AG08396 (cell line): ENCODE results near the gene MEIS1.
A peak's percentile ranks its signal among the peaks of the same experiment; 100 is the strongest.

Experiments used
- DNase-seq: peaks from one replicate; pipeline ENCODE4 v3.0.0; 2012; ENCODE audit warnings: low spot score, mixed read lengths

MEIS1 gene

DNA sequence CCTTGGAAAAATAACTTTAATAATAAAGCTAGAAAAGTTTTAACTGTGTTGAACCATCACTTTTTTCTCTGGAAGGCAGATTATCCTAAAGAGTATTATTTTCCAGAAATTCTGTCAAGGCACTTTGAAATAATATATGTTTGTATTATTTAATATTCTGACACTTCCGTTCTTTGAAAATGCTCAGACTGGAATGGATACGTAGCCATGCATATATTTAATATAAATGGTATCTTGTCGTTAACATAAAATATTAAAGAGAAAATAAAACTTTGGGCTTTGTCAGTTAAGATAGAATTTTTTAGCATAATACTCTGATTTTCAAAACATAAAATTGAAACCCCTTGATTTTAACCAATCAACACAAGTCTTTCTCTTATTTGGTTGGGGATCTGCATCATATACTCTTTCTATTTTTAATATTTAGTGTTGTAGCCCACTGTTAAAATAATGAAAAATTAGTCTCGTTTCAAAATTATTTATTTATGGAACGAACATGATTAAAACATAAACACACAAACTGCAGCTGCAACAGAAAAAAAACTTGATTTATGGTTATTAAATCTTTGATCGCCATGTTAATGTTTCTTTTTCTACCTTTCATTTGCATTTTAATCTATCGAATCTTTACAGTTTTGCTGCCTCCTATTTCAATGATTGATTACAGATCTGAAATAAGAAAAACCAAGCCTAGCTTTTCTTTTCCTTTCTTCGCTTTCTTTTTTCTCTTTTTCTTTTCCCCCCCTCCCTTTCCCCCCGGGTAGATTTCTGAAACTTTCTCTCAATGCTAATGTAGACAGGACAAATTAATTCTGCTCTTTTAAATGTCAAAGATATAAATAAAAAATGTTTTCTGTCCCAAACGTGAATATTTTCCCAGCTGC lies 145.5 kb downstream of the MEIS1 start:
- peak; percentile 6 for DNase-seq

DNA sequence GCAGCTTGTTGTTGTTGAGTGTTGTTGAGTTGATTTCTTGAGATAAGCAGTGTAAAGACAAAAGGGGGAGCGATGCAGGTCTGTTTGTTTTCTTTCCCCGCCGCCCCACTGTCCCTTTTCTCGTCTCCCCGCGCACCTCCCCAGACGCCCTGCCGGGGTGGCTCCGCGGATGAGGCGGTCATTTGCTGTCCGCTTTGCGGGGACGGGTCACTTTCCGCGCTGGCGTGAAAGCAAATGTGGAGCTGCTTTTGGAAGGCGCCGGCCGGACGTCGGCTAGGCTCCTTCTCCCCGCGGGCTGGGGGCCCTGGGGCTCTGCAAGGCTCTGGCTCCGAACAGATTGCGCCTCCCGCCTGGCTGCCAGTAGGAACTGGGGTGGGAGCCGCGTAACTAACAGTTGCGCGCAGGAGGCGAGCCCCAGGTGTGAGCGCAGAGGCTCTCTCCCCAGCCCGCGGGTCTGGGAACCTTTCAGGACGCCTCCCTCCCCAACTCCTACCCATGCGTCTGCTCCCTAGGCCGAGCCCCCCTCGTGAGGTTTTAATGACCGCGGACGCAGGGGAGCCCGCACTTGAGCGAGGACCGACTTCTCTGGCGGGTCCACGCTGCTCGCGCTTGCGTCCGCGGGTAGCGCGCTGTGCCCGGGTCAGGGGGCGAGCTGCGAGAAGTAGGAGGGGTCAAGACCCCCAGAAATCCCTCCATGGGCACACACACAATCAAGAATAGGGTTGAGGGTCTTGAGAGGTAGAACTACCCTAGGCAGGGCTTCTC lies 146.6 kb downstream of the MEIS1 start:
- peak; percentile 46 for DNase-seq

- peak; percentile 11 for DNase-seq
Observed at GRCh38 chr2:66582104-66582986, 147.4 kb downstream of the MEIS1 start.

DNA sequence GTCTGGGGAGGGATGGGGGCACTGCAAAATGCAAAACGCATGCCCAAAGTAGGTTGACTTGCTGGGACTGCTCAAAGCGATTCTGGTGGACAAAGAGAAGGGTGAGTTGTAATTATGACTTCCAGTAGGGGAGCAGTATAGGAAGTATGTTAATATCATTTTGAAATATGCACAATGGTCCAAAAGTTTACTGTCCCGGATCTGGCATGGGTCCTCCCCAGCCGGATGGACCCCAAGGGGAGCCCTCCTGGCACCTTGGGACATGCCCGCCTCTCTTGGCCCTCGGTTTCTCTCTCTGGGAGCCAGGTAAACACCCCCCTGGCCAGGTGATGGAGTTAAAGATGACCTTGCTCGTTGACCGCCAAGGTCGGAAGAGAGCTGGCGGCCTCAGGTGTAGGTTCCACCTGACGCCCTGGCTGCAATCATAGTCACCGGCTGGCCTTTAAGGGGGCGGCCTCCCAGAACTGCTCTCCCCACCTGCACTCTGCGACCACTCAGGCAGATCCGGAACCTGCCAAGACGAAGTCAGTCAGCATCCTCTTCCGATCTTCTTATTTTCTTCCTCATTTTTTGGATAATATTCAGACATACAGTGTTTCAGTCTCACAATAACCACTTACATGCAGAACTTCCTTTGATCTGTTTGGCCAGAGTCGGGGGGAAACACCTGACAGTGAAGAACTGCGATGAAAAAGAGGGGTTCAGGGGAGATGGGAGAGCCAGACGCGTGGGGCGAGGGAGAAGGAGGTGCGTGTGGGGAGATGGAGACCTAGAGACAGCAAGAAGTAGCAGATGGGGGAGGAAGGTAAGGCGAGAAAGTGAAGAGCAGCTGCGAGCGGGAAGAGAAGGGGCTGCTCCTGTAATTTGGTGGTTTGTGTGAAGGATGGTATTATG lies 148.3 kb downstream of the MEIS1 start:
- DNase-seq, result peak; percentile 21

DNA sequence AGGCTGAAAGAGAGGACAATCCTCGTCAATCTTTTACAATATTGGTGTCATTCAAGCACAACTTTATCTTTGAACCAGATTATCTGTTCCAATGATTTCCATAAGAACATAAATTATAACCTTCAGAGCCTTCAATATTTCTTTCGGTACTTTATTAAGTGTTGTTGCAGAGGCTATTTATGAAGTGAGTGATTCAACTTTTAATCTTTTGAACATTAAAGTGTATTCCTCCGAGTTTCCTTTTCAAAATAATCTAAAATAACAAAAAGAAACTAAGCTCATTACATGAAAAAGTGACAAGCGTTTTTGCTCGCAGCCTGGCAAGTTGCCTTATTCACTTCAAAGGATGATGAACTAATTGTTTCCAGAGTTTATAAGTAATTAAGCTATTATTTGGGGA lies 149.0 kb downstream of the MEIS1 start:
- no peak for DNase-seq

GRCh38 chr2:66585587-66585986 lies 150.7 kb downstream of the MEIS1 start:
- no peak for DNase-seq

DNA sequence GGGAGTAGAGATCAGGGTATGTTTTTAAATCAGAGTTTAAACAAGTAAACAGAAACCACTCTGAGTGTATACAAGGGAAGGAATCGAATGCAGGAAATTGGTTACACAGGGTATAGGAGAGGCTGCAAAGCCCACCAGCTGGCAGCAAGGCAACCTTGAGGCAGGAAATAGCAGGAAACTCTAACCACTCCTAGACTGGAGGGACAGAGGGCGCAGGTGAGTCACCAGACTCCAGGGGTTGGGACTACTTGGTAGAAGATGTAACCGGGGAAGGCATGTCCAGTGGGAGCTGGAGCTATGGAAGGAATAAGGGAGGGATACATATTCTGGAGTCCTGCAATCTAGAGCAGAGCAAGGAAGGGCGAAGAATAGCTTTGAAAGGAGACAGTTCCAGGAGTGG lies 152.3 kb downstream of the MEIS1 start:
- no peak for DNase-seq

- no peak for DNase-seq
Observed at GRCh38 chr2:66594001-66594400, 159.1 kb downstream of the MEIS1 start.

DNA sequence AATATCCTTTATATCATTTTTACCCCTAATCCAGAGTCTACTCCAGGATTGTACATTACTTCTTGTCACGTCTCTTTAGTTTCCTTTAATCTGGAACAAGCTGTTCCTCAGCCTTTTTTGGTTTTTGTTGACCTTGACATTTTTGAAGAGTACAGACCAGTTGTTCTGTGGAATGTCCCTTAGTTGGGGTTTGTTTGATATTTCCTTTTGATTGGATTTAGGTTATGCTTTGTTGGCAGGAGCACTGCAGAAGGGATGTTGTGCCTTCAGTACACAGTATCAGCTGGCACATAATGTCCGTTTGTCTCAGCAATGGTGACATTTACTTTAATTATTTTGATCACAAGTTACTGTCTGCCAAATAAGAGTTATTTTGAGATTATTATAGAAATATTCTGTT lies 160.6 kb downstream of the MEIS1 start:
- DNase-seq, result no peak

- DNase-seq, result peak; percentile 41
Observed at GRCh38 chr2:66596256-66596655, 161.3 kb downstream of the MEIS1 start.

GRCh38 chr2:66601624-66602023 lies 166.7 kb downstream of the MEIS1 start:
- no peak for DNase-seq

DNA sequence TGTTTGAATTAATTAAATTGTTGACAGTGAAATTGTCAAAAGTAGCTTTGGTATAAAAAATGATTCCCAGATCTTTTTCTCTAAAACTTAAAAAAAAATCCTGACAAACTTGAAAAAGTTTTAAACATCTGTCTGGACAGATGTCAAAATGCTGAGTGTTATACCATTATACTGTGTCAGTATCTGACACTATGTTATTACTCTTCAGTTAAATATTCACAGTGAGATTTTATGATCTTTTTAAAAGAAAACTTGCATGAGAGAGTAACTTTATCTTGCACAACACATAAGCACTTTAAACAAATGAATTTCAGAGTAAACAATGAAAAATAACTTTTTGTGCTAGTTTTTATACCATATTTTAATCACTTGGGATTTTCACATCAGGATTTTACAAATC lies 167.4 kb downstream of the MEIS1 start:
- no peak for DNase-seq

DNA sequence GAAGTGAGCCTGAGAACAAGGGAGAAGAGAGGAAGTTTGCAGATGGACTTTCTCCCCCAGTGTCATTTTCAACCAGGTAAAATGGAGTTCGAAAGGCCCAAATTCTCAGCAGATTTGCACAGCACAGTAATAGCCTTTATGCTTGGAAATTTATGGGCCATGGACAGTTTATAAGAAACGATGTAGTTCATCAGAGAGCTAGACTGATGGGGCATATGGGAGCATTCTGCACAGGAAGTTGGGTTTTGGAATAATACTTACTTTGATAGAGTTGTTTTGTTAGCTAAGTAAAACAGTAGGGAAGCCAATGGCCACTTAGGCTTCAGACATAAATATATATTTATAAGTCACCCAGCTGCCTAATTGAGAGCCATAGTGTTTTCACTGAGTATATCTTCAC lies 169.4 kb downstream of the MEIS1 start:
- no peak for DNase-seq

DNA sequence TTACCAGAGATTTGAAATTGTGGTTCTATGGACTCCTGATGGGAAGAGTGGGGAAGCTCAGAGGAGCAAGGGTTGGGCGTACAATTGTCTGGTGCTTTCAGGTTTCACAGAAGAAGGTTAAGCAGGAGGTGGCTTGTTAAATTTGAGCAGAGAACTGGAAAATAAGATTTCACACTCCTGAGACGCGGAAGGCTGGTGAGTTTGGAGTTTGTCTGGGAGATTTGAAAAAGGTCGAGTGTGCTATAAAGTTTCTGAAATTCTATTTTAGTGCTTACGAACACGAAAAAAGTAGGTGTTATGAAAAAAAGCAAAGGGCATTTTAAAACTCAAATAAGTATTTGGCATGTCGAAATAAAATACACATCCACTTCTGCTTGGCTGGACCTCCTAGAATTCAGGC lies 170.1 kb downstream of the MEIS1 start:
- no peak for DNase-seq

DNA sequence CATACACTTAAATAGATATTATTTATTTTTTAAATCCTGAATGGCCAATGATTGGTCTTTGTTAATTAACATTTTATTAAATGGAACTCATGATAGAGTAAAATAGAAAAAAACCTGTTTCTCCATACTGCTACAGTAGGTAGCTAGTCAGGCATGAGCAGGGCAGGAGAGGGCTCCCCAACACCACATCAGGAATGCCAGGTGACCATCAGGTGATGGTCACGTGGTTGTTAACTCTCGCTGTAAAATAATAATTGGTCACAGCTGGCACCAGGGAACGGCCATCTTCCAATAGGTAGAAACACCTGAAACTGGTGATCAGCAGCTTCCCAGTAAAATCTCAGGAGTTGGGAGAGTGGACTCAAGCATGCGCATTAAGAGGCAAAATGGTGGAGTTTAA lies 172.2 kb downstream of the MEIS1 start:
- no peak for DNase-seq
